H9 (cell line): ENCODE data around the gene GNA12. TPM values are rescaled to one million over a fixed set of nuclear protein-coding genes. Genes with fewer than 3 reads are reported as not detected.

Source experiments
- DNase-seq: peaks from one replicate; pipeline ENCODE4 v3.0.0-alpha.2; 2017
- H2AFZ ChIP-seq: one replicate; pipeline ENCODE4 v1.6.1; 2013; ENCODE audit warnings: mild to moderate bottlenecking, low read length, control low read depth, moderate library complexity
- H2AK5ac ChIP-seq: 2 replicates; pipeline ENCODE4 v1.6.1; 2013; ENCODE audit warnings: low read length, control low read depth, mixed read lengths; ENCODE audit not compliant: insufficient read length
- H2BK120ac ChIP-seq: one replicate; pipeline ENCODE4 v1.6.1; 2013; ENCODE audit warnings: low read depth, mild to moderate bottlenecking, low read length, control low read depth, inconsistent platforms; ENCODE audit not compliant: poor library complexity, severe bottlenecking
- H2BK12ac ChIP-seq: 2 replicates; pipeline ENCODE4 v1.6.1; 2013; ENCODE audit warnings: low read length, control low read depth, mixed read lengths, low read depth; ENCODE audit not compliant: insufficient read length
- H2BK15ac ChIP-seq: 2 replicates; pipeline ENCODE4 v1.6.1; 2013; ENCODE audit warnings: low read depth, low read length, control low read depth
- H2BK20ac ChIP-seq: one replicate; pipeline ENCODE4 v1.6.1; 2013; ENCODE audit warnings: low read depth, mild to moderate bottlenecking, low read length, control low read depth, inconsistent platforms; ENCODE audit not compliant: poor library complexity, severe bottlenecking
- H2BK5ac ChIP-seq: 2 replicates; pipeline ENCODE4 v1.6.1; 2013; ENCODE audit warnings: low read length, control low read depth, mixed read lengths; ENCODE audit not compliant: insufficient read length
- H3K14ac ChIP-seq: 2 replicates; pipeline ENCODE4 v1.6.1; 2013; ENCODE audit warnings: low read length, control low read depth; ENCODE audit not compliant: insufficient read depth
- H3K18ac ChIP-seq: 2 replicates; pipeline ENCODE4 v1.6.1; 2013; ENCODE audit warnings: low read depth, mild to moderate bottlenecking, mixed read lengths, low read length, control low read depth; ENCODE audit not compliant: insufficient read length
- H3K23ac ChIP-seq: 2 replicates; pipeline ENCODE4 v1.6.1; 2013; ENCODE audit warnings: low read length, control low read depth, mixed read lengths, low read depth; ENCODE audit not compliant: insufficient read length
- H3K23me2 ChIP-seq: 2 replicates; pipeline ENCODE4 v1.6.1; 2013; ENCODE audit warnings: low read depth, mild to moderate bottlenecking, mixed read lengths, low read length, control low read depth; ENCODE audit not compliant: insufficient read length, poor library complexity, severe bottlenecking
- H3K27ac ChIP-seq: 2 replicates; pipeline ENCODE4 v1.5.1; 2013; ENCODE audit warnings: low read length, control low read depth, mixed read lengths, low read depth; ENCODE audit not compliant: insufficient read length
- H3K27me3 ChIP-seq: 2 replicates; pipeline ENCODE4 v1.6.1; 2013; ENCODE audit warnings: low read length, control low read depth, inconsistent platforms; ENCODE audit not compliant: insufficient read depth
- H3K4ac ChIP-seq: 2 replicates; pipeline ENCODE4 v1.6.1; 2013; ENCODE audit warnings: low read depth, mild to moderate bottlenecking, control low read depth, inconsistent platforms, low read length, moderate library complexity
- H3K4me1 ChIP-seq: 2 replicates; pipeline ENCODE4 v1.6.1; 2013; ENCODE audit warnings: low read length, control low read depth, inconsistent platforms; ENCODE audit not compliant: insufficient read depth
- H3K4me2 ChIP-seq: 2 replicates; pipeline ENCODE4 v1.6.1; 2013; ENCODE audit warnings: low read length, control low read depth, mixed read lengths; ENCODE audit not compliant: insufficient read length, insufficient read depth
- H3K56ac ChIP-seq: 2 replicates; pipeline ENCODE4 v1.6.1; 2013; ENCODE audit warnings: low read depth, mild to moderate bottlenecking, mixed read lengths, low read length, control low read depth; ENCODE audit not compliant: insufficient read length
- H3K79me1 ChIP-seq: 2 replicates; pipeline ENCODE4 v1.6.1; 2013; ENCODE audit warnings: low read depth, mild to moderate bottlenecking, moderate library complexity, low read length, control low read depth, inconsistent platforms; ENCODE audit not compliant: insufficient read depth, poor library complexity, severe bottlenecking
- H3K79me2 ChIP-seq: 2 replicates; pipeline ENCODE4 v1.6.1; 2013; ENCODE audit warnings: low read length, control low read depth, inconsistent platforms; ENCODE audit not compliant: insufficient read depth
- H3K9ac ChIP-seq: 2 replicates; pipeline ENCODE4 v1.6.1; 2013; ENCODE audit warnings: low read length, control low read depth, mixed read lengths; ENCODE audit not compliant: insufficient read length; ENCODE audit errors: extremely low read depth
- H3K9me3 ChIP-seq: one replicate; pipeline ENCODE4 v1.6.1; 2013; ENCODE audit warnings: low read depth, low read length, inconsistent platforms; ENCODE audit not compliant: control insufficient read depth
- H3T11ph ChIP-seq: one replicate; pipeline ENCODE4 v1.6.1; 2013; ENCODE audit warnings: mild to moderate bottlenecking, low read length, control low read depth, inconsistent platforms
- H4K20me1 ChIP-seq: one replicate; pipeline ENCODE4 v1.6.1; 2013; ENCODE audit not compliant: control insufficient read depth, insufficient read length, insufficient read depth
- H4K5ac ChIP-seq: 2 replicates; pipeline ENCODE4 v1.6.1; 2013; ENCODE audit warnings: low read depth, mild to moderate bottlenecking, mixed read lengths, low read length, control low read depth; ENCODE audit not compliant: insufficient read length
- H4K8ac ChIP-seq: replicated peaks from 2 replicates; pipeline ENCODE4 v1.6.1; 2013; ENCODE audit warnings: low read length, control low read depth, mixed read lengths, low read depth; ENCODE audit not compliant: insufficient read length
- H4K91ac ChIP-seq: 2 replicates; pipeline ENCODE4 v1.6.1; 2013; ENCODE audit warnings: low read depth, mild to moderate bottlenecking, moderate library complexity, mixed read lengths, low read length, control low read depth; ENCODE audit not compliant: insufficient read length
- H3K27ac Mint-ChIP-seq, 3 experiments: 2 replicates in 2 of 3; 3 replicates in 1 of 3; pipeline ENCODE4 v1.8.0; 2020 to 2021; ENCODE audit warnings: mixed read lengths in 3 of 3, mild to moderate bottlenecking in 1 of 3, moderate library complexity in 1 of 3
- H3K27me3 Mint-ChIP-seq: 2 replicates; pipeline ENCODE4 v1.8.0; 2021; ENCODE audit warnings: low read depth, mild to moderate bottlenecking, moderate library complexity, mixed read lengths
- H3K36me3 Mint-ChIP-seq, 3 experiments: 2 replicates in 2 of 3; 3 replicates in 1 of 3; pipeline ENCODE4 v1.8.0; 2020 to 2021; ENCODE audit warnings: low read depth in 3 of 3, mixed read lengths in 3 of 3; ENCODE audit not compliant: insufficient read depth in 1 of 3
- H3K4me1 Mint-ChIP-seq, 2 experiments: 2 replicates each; pipeline ENCODE4 v1.8.0; 2020; ENCODE audit warnings: mixed read lengths in 2 of 2
- H3K4me3 Mint-ChIP-seq, 2 experiments: 2 replicates in 1 of 2; 3 replicates in 1 of 2; pipeline ENCODE4 v1.8.0; 2020 to 2021; ENCODE audit warnings: mild to moderate bottlenecking in 2 of 2, mixed read lengths in 2 of 2, moderate library complexity in 1 of 2
- H3K9me3 Mint-ChIP-seq, 2 experiments: 2 replicates in 1 of 2; 3 replicates in 1 of 2; pipeline ENCODE4 v1.8.0; 2020; ENCODE audit warnings: mild to moderate bottlenecking in 2 of 2, mixed read lengths in 2 of 2, moderate library complexity in 1 of 2
- WGBS: extraction: QIAGEN DNeasy Blood & Tissue Kit; methylation state at CpG from one replicate; pipeline ENCODE4 v1.1.7; 2013; ENCODE audit warnings: missing lambda C conversion rate, low lambda C conversion rate, mixed read lengths; ENCODE audit not compliant: insufficient read length; ENCODE audit errors: extremely low coverage; 5-methylcytosine and 5-hydroxymethylcytosine counted together
- total RNA-seq: library from RNA; stranded (reverse); gene quantifications from 2 replicates; pipeline ENCODE4 v1.2.1, GENCODE V29; 2021
- TF ChIP-seq, protein P1 (sequence below): fragments of 200-600 bp; sonication (generic); conservative IDR thresholded peaks from 3 replicates; pipeline ENCODE4 v1.8.0; 2021; ENCODE audit warnings: antibody characterized with exemption, mild to moderate bottlenecking

Gene GNA12
- total RNA-seq, 1 experiment from 2014 or later: 60.2 TPM

DNA sequence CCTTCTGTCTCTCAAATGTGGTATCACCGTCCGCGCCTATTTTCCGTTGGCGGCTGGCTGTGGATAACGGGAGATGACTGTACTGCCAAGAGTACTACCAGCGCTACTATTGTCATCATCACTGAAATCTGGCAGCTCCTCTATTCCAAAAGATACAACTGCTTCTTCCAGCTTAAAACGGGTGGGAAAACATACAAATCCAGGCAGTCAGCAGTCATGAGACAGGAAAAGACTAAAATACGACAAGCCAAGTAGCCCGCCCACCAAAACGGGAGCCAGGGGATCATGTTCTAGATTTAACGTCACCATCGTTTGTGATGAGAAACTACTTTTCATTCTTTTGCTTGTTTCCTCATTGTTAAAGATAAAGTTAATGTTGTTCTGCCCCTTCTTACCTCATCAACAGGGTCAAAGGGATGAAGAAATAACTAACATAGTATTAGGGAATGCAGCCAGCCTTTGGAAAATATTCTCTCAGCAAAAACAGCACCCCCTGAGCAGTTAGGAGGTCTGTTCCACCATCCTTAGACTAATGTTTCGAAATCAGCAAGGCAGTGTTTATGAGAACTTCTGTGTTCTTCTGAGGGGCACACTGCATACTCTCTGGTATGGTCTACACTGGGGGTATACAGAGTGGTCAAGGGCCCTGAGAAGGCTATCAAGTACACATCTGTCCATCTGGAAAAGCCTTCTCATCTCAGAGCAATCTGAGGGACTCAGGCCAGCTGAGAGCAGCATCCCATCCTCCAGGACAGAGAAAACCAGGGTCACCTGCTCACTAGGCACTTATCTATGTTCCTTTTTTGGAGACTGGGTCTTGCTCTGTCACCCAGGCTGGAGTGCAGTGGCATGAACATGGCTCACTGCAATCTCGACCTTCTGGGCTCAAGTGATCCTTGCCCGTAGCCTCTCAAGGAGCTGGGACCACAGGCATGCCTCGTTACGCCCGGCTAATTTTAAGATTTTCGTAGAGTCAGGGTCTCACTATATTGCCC, 47.5 kb downstream of the GNA12 start:
- H3K18ac ChIP-seq: no peak overlapping the region
- H3K23ac ChIP-seq: no peak overlapping the region
- no peaks in the 10 kb centered on the region for H3K23me2 ChIP-seq
- peaks cover 23% of the 10 kb centered on the region; the same call in 1 of the 2 replicates for H3K79me2 ChIP-seq
- no peaks in the 10 kb centered on the region for H4K20me1 ChIP-seq
- H3K9me3 ChIP-seq: no peaks in the 10 kb centered on the region
- Mint-ChIP-seq H3K27ac (peak overlapping the region; percentile 5 to 59 (median 22); a peak in 4 of 7 replicates), H3K4me1 (peaks cover 23 to 35% of the 10 kb centered on the region in 2 experiments), H3K4me3 (no peak overlapping the region), H3K36me3 (peaks cover 20 to 35% (median 33%) of the 10 kb centered on the region in 3 experiments; a peak in 6 of 7 replicates), H3K9me3 (no peaks in the 10 kb centered on the region; a peak in 1 of 5 replicates), H3K27me3 (no peaks in the 10 kb centered on the region)
- no peak overlapping the region for H3K4me2 ChIP-seq
- H2BK5ac ChIP-seq: no peak overlapping the region
- H3K27ac ChIP-seq: no peak overlapping the region
- H4K5ac ChIP-seq: no peak overlapping the region
- H3T11ph ChIP-seq: no peak overlapping the region
- H3K4me1 ChIP-seq: peaks cover 14% of the 10 kb centered on the region; the same call in 1 of the 2 replicates
- no peak overlapping the region for H2AFZ ChIP-seq
- H3K79me1 ChIP-seq: peaks cover 2% of the 10 kb centered on the region
- no peak overlapping the region for H3K9ac ChIP-seq
- no peak overlapping the region for H2BK20ac ChIP-seq
- no peak overlapping the region for H2BK120ac ChIP-seq
- no peak overlapping the region for H4K91ac ChIP-seq
- H3K56ac ChIP-seq: no peak overlapping the region
- no peak overlapping the region for H2BK12ac ChIP-seq
- H4K8ac ChIP-seq: no peak overlapping the region
- WGBS: no CpG with 5 or more reads among the region's 20 CpGs
- no peak overlapping the region for H2AK5ac ChIP-seq
- H3K14ac ChIP-seq: no peak overlapping the region
- H3K27me3 ChIP-seq: no peaks in the 10 kb centered on the region
- no peak overlapping the region for H3K4ac ChIP-seq
- DNase-seq: no peak
- H2BK15ac ChIP-seq: no peak overlapping the region
- TF ChIP-seq, protein P1, sequence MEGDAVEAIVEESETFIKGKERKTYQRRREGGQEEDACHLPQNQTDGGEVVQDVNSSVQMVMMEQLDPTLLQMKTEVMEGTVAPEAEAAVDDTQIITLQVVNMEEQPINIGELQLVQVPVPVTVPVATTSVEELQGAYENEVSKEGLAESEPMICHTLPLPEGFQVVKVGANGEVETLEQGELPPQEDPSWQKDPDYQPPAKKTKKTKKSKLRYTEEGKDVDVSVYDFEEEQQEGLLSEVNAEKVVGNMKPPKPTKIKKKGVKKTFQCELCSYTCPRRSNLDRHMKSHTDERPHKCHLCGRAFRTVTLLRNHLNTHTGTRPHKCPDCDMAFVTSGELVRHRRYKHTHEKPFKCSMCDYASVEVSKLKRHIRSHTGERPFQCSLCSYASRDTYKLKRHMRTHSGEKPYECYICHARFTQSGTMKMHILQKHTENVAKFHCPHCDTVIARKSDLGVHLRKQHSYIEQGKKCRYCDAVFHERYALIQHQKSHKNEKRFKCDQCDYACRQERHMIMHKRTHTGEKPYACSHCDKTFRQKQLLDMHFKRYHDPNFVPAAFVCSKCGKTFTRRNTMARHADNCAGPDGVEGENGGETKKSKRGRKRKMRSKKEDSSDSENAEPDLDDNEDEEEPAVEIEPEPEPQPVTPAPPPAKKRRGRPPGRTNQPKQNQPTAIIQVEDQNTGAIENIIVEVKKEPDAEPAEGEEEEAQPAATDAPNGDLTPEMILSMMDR: no peak
